Measurements from ENCODE around the gene PCSK1. TPM values are rescaled to one million over a fixed set of nuclear protein-coding genes. Genes with fewer than 3 reads are reported as not detected.
"Not testable (repeated sequence)": the region's sequence is repeated elsewhere in the genome, so short reads cannot be mapped to it uniquely, and the experiment has no call there.

The PCSK1 gene
- total RNA-seq, 3 donors from 2014 or later: 1.5 to 4.4 (median 3.7) TPM

GRCh38 chr5:96396878-96397277 is 36.2 kb downstream of the PCSK1 start:
- Histone ChIP-seq H3K4me3 (no peak overlapping the region), H3K36me3 (ENCODE audit: low read depth) (no peaks in the 10 kb centered on the region), H3K4me1 (ENCODE audit: low read depth) (no peaks in the 10 kb centered on the region), H3K9me3 (no peaks in the 10 kb centered on the region)
- TF ChIP-seq CTCF (IDR thresholded peaks at IDR 0.05): no peak
- ATAC-seq (no peak), DNase-seq (no peak)
- intact Hi-C loops (cut with DNase I, micrococcal nuclease): no loop called here

GRCh38 chr5:96395295-96395694 is 37.8 kb downstream of the PCSK1 start:
- ATAC-seq; H3K4me1 ChIP-seq (ENCODE audit: low read depth); intact Hi-C loops (cut with DNase I, micrococcal nuclease): not testable (repeated sequence)

GRCh38 chr5:96391921-96392320 is 41.1 kb downstream of the PCSK1 start:
- no peaks in the 10 kb centered on the region for H3K36me3 ChIP-seq (ENCODE audit: low read depth)
- DNase-seq (no peak), ATAC-seq (no peak)
- H3K4me3 ChIP-seq: no peak overlapping the region
- no peaks in the 10 kb centered on the region for H3K9me3 ChIP-seq
- intact Hi-C loops (cut with DNase I, micrococcal nuclease): no loop called here
- no peak for TF ChIP-seq CTCF (IDR thresholded peaks at IDR 0.05)
- H3K4me1 ChIP-seq (ENCODE audit: low read depth): no peaks in the 10 kb centered on the region

More at GRCh38 chr5:96395295-96395694, 37.8 kb downstream of the PCSK1 start:
- H3K4me3 ChIP-seq; DNase-seq; H3K36me3 ChIP-seq (ENCODE audit: low read depth); H3K9me3 ChIP-seq: not testable (repeated sequence)

- ATAC-seq (no peak), DNase-seq (no peak)
- no peak for TF ChIP-seq CTCF (IDR thresholded peaks at IDR 0.05)
- Histone ChIP-seq H3K4me1 (ENCODE audit: low read depth) (no peaks in the 10 kb centered on the region), H3K4me3 (no peak overlapping the region), H3K9me3 (no peaks in the 10 kb centered on the region), H3K36me3 (ENCODE audit: low read depth) (no peaks in the 10 kb centered on the region)
- intact Hi-C loops (cut with DNase I, micrococcal nuclease): no loop called here
Observed at GRCh38 chr5:96388176-96388575, 44.9 kb downstream of the PCSK1 start.

GRCh38 chr5:96387616-96388015 is 45.4 kb downstream of the PCSK1 start:
- ATAC-seq: no peak
- no peaks in the 10 kb centered on the region for H3K9me3 ChIP-seq
- H3K4me3 ChIP-seq: no peak overlapping the region
- no peaks in the 10 kb centered on the region for H3K4me1 ChIP-seq (ENCODE audit: low read depth)
- intact Hi-C loops (cut with DNase I, micrococcal nuclease): no loop called here
- no peaks in the 10 kb centered on the region for H3K36me3 ChIP-seq (ENCODE audit: low read depth)
- DNase-seq: no peak
- no peak for TF ChIP-seq CTCF (IDR thresholded peaks at IDR 0.05)

GRCh38 chr5:96385538-96385937 is 47.5 kb downstream of the PCSK1 start:
- Histone ChIP-seq H3K36me3 (ENCODE audit: low read depth) (no peaks in the 10 kb centered on the region), H3K4me3 (no peak overlapping the region), H3K4me1 (ENCODE audit: low read depth) (no peaks in the 10 kb centered on the region), H3K9me3 (no peaks in the 10 kb centered on the region)
- no peak for ATAC-seq
- intact Hi-C loops (cut with DNase I, micrococcal nuclease): no loop called here
- DNase-seq: no peak
- no peak for TF ChIP-seq CTCF (IDR thresholded peaks at IDR 0.05)
